A549 (cell line): ENCODE results near the gene MOGAT3. TPM values are rescaled to one million over a fixed set of nuclear protein-coding genes. Genes with fewer than 3 reads are reported as not detected.

ENCODE experiments used
- ATAC-seq, 2 experiments: fragments of 200-7000 bp in 1 of 2; fragments of >200 bp in 1 of 2; cut with Nextera tagmentation in 1 of 2; cut with Tn5 transposase in 1 of 2; 3 replicates each; pipeline versions ENCODE4 v1.8.0 to v1.9.1; 2018 to 2020; ENCODE audit warnings: mild to moderate bottlenecking in 1 of 2, moderate library complexity in 1 of 2
- CTCF ChIA-PET: fragments of 300-600 bp; sonication (Branson Sonifier 250); formaldehyde crosslinking; extraction: SDS; loops from one replicate; lab custom pipeline; 2021; ENCODE audit warnings: antibody characterized with exemption, inconsistent platforms; lab: Yijun Ruan, JAX
- POLR2A ChIA-PET: fragments of 350-600 bp; formaldehyde crosslinking; extraction: SDS; loops from one replicate; lab custom pipeline; 2021; ENCODE audit warnings: antibody characterized with exemption, inconsistent platforms; lab: Yijun Ruan, JAX
- DNase-seq, 2 experiments: peaks; one replicate each; pipeline versions ENCODE4 v3.0.0 to v3.0.0-alpha.2; 2011 to 2016; ENCODE audit warnings: low read depth in 1 of 2, low spot score in 1 of 2
- FAIRE-seq: peaks from 2 replicates; lab custom pipeline; 2011; peaks lifted over from hg19 to GRCh38; lab: Jason Lieb, UNC
- H3K27ac ChIP-seq, 2 experiments: fragments of >200 bp; sonication (Bioruptor Twin); formaldehyde crosslinking; 3 replicates each; pipeline ENCODE4 v1.5.1; 2016 to 2017
- H3K4me1 ChIP-seq: fragments of >200 bp; sonication (Bioruptor Twin); formaldehyde crosslinking; 3 replicates; pipeline ENCODE4 v1.6.1; 2016
- H3K4me2 ChIP-seq: fragments of >200 bp; sonication (Bioruptor Twin); formaldehyde crosslinking; 3 replicates; pipeline ENCODE4 v1.6.1; 2016
- H3K4me3 ChIP-seq: fragments of >200 bp; sonication (Bioruptor Twin); formaldehyde crosslinking; 3 replicates; pipeline ENCODE4 v1.5.1; 2016
- H3K9me3 ChIP-seq: fragments of >200 bp; sonication (Bioruptor Twin); formaldehyde crosslinking; 3 replicates; pipeline ENCODE4 v1.6.1; 2016
- BHLHE40 ChIP-seq: IDR thresholded peaks from 2 replicates; pipeline ENCODE4 v1.6.1; 2012; ENCODE audit warnings: low read depth, low read length, inconsistent platforms
- CBX2 ChIP-seq: fragments of 200-600 bp; sonication (generic); IDR thresholded peaks from 2 replicates; pipeline ENCODE4 v1.6.1; 2016; ENCODE audit warnings: low read depth, mild to moderate bottlenecking, borderline replicate concordance
- CBX8 ChIP-seq: fragments of 200-600 bp; sonication (generic); IDR thresholded peaks from 2 replicates; pipeline ENCODE4 v1.6.1; 2016
- ESRRA ChIP-seq: fragments of 150-350 bp; IDR thresholded peaks from 2 replicates; pipeline ENCODE4 v1.6.1; 2014; ENCODE audit warnings: mild to moderate bottlenecking, low read length, borderline replicate concordance
- GATA3 ChIP-seq: IDR thresholded peaks from 2 replicates; pipeline ENCODE4 v1.6.1; 2012; ENCODE audit warnings: borderline replicate concordance
- JUN ChIP-seq, 2 experiments: fragments of >200 bp; sonication (Bioruptor Twin); formaldehyde crosslinking; IDR thresholded peaks; 2 replicates in 1 of 2; 3 replicates in 1 of 2; pipeline ENCODE4 v1.6.1; 2016 to 2017
- JUNB ChIP-seq: fragments of >200 bp; sonication (Bioruptor Twin); formaldehyde crosslinking; IDR thresholded peaks from 2 replicates; pipeline ENCODE4 v1.6.1; 2016
- NPAS2 ChIP-seq: fragments of 250-450 bp; sonication (Bioruptor Pico); IDR thresholded peaks from 2 replicates; pipeline ENCODE4 v1.8.0; 2022; ENCODE audit warnings: mild to moderate bottlenecking, moderate library complexity, borderline replicate concordance
- RFX5 ChIP-seq: fragments of 450-650 bp; IDR thresholded peaks from 2 replicates; pipeline ENCODE4 v1.7.1; 2014; ENCODE audit warnings: antibody characterized with exemption, mild to moderate bottlenecking, moderate library complexity
- RNF2 ChIP-seq: fragments of 200-600 bp; sonication (generic); IDR thresholded peaks from 2 replicates; pipeline ENCODE4 v1.6.1; 2016; ENCODE audit warnings: low read depth, mild to moderate bottlenecking, antibody characterized with exemption, moderate library complexity, borderline replicate concordance
- SREBF2 ChIP-seq: fragments of 450-650 bp; IDR thresholded peaks from 2 replicates; pipeline ENCODE4 v1.6.1; 2014; ENCODE audit warnings: mild to moderate bottlenecking, moderate library complexity
- ZNF302 ChIP-seq: fragments of 250-450 bp; sonication (Bioruptor Pico); IDR thresholded peaks from 2 replicates; pipeline ENCODE4 v1.9.0; 2021; ENCODE audit warnings: inconsistent platforms, mild to moderate bottlenecking, moderate library complexity
- WGBS: methylation state at CpG from one replicate; pipeline ENCODE4 v1.1.6; 2017; ENCODE audit errors: missing lambda C conversion rate; 5-methylcytosine and 5-hydroxymethylcytosine counted together
- polyA plus RNA-seq, 4 experiments: library from polyadenylated mRNA; depleted of rRNA in 3 of 4; stranded (reverse); fragments of >200 nt; fragmentation: RNase III in 1 of 4; extraction: RNeasy Plus Mini Kit Qiagen cat#74134 plus additional on column Dnase treatment in 1 of 4; gene quantifications; 2 replicates in 3 of 4; 3 replicates in 1 of 4; pipeline ENCODE4 v1.2.3, GENCODE V29; 2011 to 2017
- TF ChIP-seq, protein P1 (sequence below): IDR thresholded peaks from 2 replicates; pipeline ENCODE4 v1.6.1; 2012
- TF ChIP-seq, protein P2 (sequence below): fragments of >200 bp; sonication (Bioruptor Twin); formaldehyde crosslinking; IDR thresholded peaks from 2 replicates; pipeline ENCODE4 v1.6.1; 2016
- TF ChIP-seq, protein P3 (sequence below): IDR thresholded peaks from 2 replicates; pipeline ENCODE4 v1.6.1; 2012; ENCODE audit warnings: low read depth, borderline replicate concordance
- TF ChIP-seq, protein P4 (sequence below): fragments of 150-350 bp; IDR thresholded peaks from 2 replicates; pipeline ENCODE4 v1.6.1; 2014; ENCODE audit warnings: low read depth, mild to moderate bottlenecking, low read length
- TF ChIP-seq, protein P5 (sequence below): fragments of 250-450 bp; sonication (Bioruptor Pico); IDR thresholded peaks from 2 replicates; pipeline ENCODE4 v1.5.0; 2020; ENCODE audit warnings: low read depth, mild to moderate bottlenecking, moderate library complexity
- TF ChIP-seq, protein P6 (sequence below): fragments of >200 bp; sonication (Bioruptor Twin); formaldehyde crosslinking; IDR thresholded peaks from 3 replicates; pipeline ENCODE4 v1.5.1; 2016

The MOGAT3 gene
- polyA plus RNA-seq, 2 of the 4 experiments (the other 2 are of a cell fraction) = 0.09 to 0.14 TPM

DNA sequence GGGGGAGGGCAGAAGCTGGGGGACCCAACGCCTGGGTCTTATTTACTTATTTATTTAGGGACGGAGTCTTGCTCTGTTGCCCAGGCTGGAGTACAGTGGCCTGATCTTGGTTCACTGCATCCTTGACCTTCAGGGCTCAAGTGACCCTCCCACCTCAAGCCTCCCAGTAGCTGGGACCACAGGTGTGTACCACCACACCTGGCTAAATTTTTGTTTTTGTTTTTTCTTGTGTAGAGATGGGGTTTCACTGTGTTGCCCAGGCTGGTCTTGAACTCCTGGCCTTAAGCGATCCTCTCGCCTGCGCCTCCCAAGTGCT is 1.7 kb upstream of the MOGAT3 start:
- TF ChIP-seq ZNF302 (CRISPR knock-in tag) = no peak
- TF ChIP-seq RNF2 = no peak
- TF ChIP-seq, protein P1, sequence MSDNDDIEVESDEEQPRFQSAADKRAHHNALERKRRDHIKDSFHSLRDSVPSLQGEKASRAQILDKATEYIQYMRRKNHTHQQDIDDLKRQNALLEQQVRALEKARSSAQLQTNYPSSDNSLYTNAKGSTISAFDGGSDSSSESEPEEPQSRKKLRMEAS = no peak
- no peak for TF ChIP-seq ESRRA
- TF ChIP-seq, protein P2, sequence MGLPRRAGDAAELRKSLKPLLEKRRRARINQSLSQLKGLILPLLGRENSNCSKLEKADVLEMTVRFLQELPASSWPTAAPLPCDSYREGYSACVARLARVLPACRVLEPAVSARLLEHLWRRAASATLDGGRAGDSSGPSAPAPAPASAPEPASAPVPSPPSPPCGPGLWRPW = no peak
- TF ChIP-seq, protein P3, sequence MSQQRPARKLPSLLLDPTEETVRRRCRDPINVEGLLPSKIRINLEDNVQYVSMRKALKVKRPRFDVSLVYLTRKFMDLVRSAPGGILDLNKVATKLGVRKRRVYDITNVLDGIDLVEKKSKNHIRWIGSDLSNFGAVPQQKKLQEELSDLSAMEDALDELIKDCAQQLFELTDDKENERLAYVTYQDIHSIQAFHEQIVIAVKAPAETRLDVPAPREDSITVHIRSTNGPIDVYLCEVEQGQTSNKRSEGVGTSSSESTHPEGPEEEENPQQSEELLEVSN = no peak
- no peak for TF ChIP-seq CBX8
- no peak for TF ChIP-seq CBX2
- no peak for TF ChIP-seq SREBF2
- TF ChIP-seq, all 56 proteins: peak for 0
- 84% methylated on average over 5 of the region's 5 CpGs for WGBS
- no peak for ATAC-seq
- CTCF ChIA-PET = interaction anchor here (1.0 to 10.4 kb wide), 6 partner anchors 9 to 60 kb away, joined by 3 to 93 read pairs (median 4); no protein-coding TSS in a partner anchor
- H3K4me1 ChIP-seq = peaks cover 10% of the 10 kb centered on the region
- no peak overlapping the region for H3K27ac ChIP-seq
- H3K9me3 ChIP-seq = no peaks in the 10 kb centered on the region
- H3K4me2 ChIP-seq = no peak overlapping the region
- POLR2A ChIA-PET = no interaction called here
- H3K4me3 ChIP-seq = no peak overlapping the region
- no peak for FAIRE-seq
- DNase-seq = no peak

DNA sequence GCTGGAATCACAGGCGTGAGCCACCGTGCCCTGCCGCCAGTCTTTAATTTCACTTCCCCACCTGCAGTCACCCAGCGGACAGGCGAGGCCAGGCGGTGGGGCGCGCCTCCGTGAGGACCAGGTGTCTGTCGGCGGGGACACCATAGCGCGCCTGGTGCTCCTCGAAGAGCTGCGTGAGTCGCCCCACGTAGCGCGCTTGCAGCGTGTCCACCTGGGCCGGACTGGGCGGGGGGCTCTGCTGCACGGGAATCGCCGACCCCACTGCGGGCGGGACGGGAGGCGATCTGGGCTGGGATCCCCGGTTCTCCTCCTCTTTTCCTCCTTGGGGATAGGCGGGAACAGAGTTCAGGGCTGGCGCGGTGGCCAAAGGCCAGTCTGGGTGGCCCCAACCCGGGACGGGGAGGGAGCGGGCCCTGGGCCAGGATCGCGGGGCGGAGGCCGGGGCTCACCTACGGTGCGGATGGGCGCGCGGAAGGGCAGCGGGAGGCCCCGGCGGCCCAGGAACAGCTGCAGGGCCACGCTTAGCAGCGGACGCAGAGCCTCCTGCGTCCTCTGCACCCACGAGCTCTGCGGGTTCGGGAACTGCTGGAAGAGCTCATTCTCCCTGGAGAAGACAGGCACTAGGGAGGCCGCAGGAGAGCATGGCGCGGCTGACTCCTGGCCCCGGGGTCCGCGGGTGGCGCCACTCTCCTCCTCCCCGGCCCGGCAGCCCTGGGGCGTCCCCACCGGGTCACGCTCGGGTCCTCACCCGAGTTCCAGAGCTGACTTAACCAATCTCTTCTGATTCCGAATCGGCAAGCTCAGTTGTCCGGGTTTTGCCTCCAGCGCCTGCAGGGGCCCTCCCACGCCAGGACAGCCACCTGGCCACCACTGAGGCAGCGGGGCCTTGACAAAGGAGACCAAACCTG is 1.1 kb upstream of the MOGAT3 start:
- DNase-seq (no peak), ATAC-seq (no peak), FAIRE-seq (no peak)
- no peak for TF ChIP-seq RFX5
- TF ChIP-seq NPAS2 (CRISPR knock-in tag) = no peak
- no peak for TF ChIP-seq JUN (IDR thresholded peaks at IDR 0.05)
- TF ChIP-seq, protein P4, sequence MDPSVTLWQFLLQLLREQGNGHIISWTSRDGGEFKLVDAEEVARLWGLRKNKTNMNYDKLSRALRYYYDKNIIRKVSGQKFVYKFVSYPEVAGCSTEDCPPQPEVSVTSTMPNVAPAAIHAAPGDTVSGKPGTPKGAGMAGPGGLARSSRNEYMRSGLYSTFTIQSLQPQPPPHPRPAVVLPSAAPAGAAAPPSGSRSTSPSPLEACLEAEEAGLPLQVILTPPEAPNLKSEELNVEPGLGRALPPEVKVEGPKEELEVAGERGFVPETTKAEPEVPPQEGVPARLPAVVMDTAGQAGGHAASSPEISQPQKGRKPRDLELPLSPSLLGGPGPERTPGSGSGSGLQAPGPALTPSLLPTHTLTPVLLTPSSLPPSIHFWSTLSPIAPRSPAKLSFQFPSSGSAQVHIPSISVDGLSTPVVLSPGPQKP = no peak
- TF ChIP-seq, protein P5, sequence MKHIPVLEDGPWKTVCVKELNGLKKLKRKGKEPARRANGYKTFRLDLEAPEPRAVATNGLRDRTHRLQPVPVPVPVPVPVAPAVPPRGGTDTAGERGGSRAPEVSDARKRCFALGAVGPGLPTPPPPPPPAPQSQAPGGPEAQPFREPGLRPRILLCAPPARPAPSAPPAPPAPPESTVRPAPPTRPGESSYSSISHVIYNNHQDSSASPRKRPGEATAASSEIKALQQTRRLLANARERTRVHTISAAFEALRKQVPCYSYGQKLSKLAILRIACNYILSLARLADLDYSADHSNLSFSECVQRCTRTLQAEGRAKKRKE = no peak
- TF ChIP-seq, protein P6, sequence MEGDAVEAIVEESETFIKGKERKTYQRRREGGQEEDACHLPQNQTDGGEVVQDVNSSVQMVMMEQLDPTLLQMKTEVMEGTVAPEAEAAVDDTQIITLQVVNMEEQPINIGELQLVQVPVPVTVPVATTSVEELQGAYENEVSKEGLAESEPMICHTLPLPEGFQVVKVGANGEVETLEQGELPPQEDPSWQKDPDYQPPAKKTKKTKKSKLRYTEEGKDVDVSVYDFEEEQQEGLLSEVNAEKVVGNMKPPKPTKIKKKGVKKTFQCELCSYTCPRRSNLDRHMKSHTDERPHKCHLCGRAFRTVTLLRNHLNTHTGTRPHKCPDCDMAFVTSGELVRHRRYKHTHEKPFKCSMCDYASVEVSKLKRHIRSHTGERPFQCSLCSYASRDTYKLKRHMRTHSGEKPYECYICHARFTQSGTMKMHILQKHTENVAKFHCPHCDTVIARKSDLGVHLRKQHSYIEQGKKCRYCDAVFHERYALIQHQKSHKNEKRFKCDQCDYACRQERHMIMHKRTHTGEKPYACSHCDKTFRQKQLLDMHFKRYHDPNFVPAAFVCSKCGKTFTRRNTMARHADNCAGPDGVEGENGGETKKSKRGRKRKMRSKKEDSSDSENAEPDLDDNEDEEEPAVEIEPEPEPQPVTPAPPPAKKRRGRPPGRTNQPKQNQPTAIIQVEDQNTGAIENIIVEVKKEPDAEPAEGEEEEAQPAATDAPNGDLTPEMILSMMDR = no peak
- TF ChIP-seq SREBF2 = no peak
- TF ChIP-seq JUNB = no peak
- no peak for TF ChIP-seq GATA3
- TF ChIP-seq BHLHE40 = no peak
- peaks cover 10% of the 10 kb centered on the region for H3K4me1 ChIP-seq
- H3K27ac ChIP-seq = no peak overlapping the region
- ChIA-PET POLR2A (no interaction called here), CTCF (interaction anchor here (0.6 to 10.4 kb wide), 7 partner anchors 8 to 59 kb away, joined by 3 to 93 read pairs (median 4); no protein-coding TSS in a partner anchor)
- no peak overlapping the region for H3K4me2 ChIP-seq
- H3K9me3 ChIP-seq = no peaks in the 10 kb centered on the region
- no peak overlapping the region for H3K4me3 ChIP-seq
- 84% methylated on average over 62 of the region's 75 CpGs for WGBS
